Activated T-cell treated with anti-CD3 and anti-CD28 coated beads, Interleukin-2, amount 50 U/mL, for 72 hours (primary cell): ENCODE data around the gene ZNF804A. TPM values are rescaled to one million over a fixed set of nuclear protein-coding genes. Genes with fewer than 3 reads are reported as not detected.

Source experiments
- ATAC-seq, 2 donors: fragments of 150-1000 bp; cut with Tn5 transposase; replicated peaks in 1 of 2; 2 replicates each; pipeline ENCODE4 v1.10.0; 2021; ENCODE audit warnings: moderate library complexity in 2 of 2, mild to moderate bottlenecking in 1 of 2
- DNase-seq, 2 donors: peaks; one replicate each; pipeline ENCODE4 v3.0.0; 2021 to 2022; ENCODE audit warnings: mixed read lengths in 1 of 2
- H3K27ac Mint-ChIP-seq: one replicate; pipeline ENCODE4 v1.8.0; 2022; ENCODE audit warnings: mild to moderate bottlenecking, moderate library complexity, mixed read lengths
- H3K27me3 Mint-ChIP-seq: one replicate; pipeline ENCODE4 v1.8.0; 2022; ENCODE audit warnings: low read depth, mixed read lengths
- H3K36me3 Mint-ChIP-seq, 2 donors: one replicate each; pipeline ENCODE4 v1.8.0; 2022; ENCODE audit warnings: mixed read lengths in 2 of 2, mild to moderate bottlenecking in 1 of 2; ENCODE audit not compliant: insufficient read depth in 2 of 2
- H3K4me1 Mint-ChIP-seq: one replicate; pipeline ENCODE4 v1.8.0; 2022; ENCODE audit warnings: low read depth, mixed read lengths
- H3K4me3 Mint-ChIP-seq, 2 donors: one replicate each; pipeline ENCODE4 v1.8.0; 2022; ENCODE audit warnings: mild to moderate bottlenecking in 2 of 2, mixed read lengths in 2 of 2, moderate library complexity in 2 of 2
- H3K9me3 Mint-ChIP-seq, 2 donors: one replicate each; pipeline ENCODE4 v1.8.0; 2022; ENCODE audit warnings: mixed read lengths in 2 of 2
- total RNA-seq, 2 donors: library from RNA; stranded (reverse); gene quantifications; one replicate each; pipeline ENCODE4 v1.2.3, GENCODE V29; 2022

ZNF804A gene
- total RNA-seq, 2 donors from 2014 or later: not detected

- Mint-ChIP-seq H3K27me3 (no peaks in the 10 kb centered on the region), H3K36me3 (no peaks in the 10 kb centered on the region), H3K4me1 (no peaks in the 10 kb centered on the region), H3K9me3 (peaks cover 0 to 6% of the 10 kb centered on the region in 2 donors), H3K27ac (no peak overlapping the region), H3K4me3 (no peak overlapping the region)
- no peak for ATAC-seq
- no peak for DNase-seq
Observed at GRCh38 chr2:184956856-184957255, 358.5 kb downstream of the ZNF804A start.

- Mint-ChIP-seq H3K27ac (no peak overlapping the region), H3K4me3 (no peak overlapping the region), H3K27me3 (no peaks in the 10 kb centered on the region), H3K36me3 (no peaks in the 10 kb centered on the region), H3K9me3 (peaks cover 0 to 2% of the 10 kb centered on the region in 2 donors), H3K4me1 (no peaks in the 10 kb centered on the region)
- ATAC-seq (no peak), DNase-seq (no peak)
Observed at GRCh38 chr2:184971546-184972068, 373.3 kb downstream of the ZNF804A start.
